GM13977 (cell line): Measurements from ENCODE around the gene RFLNA.

Source experiments
- DNase-seq: peaks from one replicate; pipeline ENCODE4 v3.0.0; 2012; ENCODE audit warnings: low spot score
- CTCF ChIP-seq: IDR thresholded peaks from 2 replicates; pipeline ENCODE4 v1.5.1; 2012; ENCODE audit warnings: mild to moderate bottlenecking, control low read depth; ENCODE audit not compliant: insufficient read depth; ENCODE audit errors: extremely low read depth, missing control alignments
- in situ Hi-C: fragments of 300-500 bp; cut with MboI; formaldehyde crosslinking; loops from one replicate; pipeline ENCODE4 v1.12.0; 2022; ENCODE audit warnings: low sequenced_read_pairs, low pct_unique_long_range_greater_than_20kb, mixed read lengths, inconsistent platforms; ENCODE audit not compliant: unreplicated experiment

RFLNA gene

GRCh38 chr12:124259154-124260066 lies 35.5 kb upstream of the RFLNA start:
- DNase-seq, result no peak
- in situ Hi-C loops, result no loop called here
- TF ChIP-seq CTCF, result no peak

- in situ Hi-C loops, result no loop called here
- DNase-seq, result no peak
- TF ChIP-seq CTCF, result no peak
Observed at GRCh38 chr12:124261885-124262284, 33.0 kb upstream of the RFLNA start.

GRCh38 chr12:124264089-124264795 lies 30.7 kb upstream of the RFLNA start:
- no peak for DNase-seq
- TF ChIP-seq CTCF, result no peak
- in situ Hi-C loops, result no loop called here

GRCh38 chr12:124264879-124265278 lies 30.0 kb upstream of the RFLNA start:
- no peak for DNase-seq
- in situ Hi-C loops, result no loop called here
- TF ChIP-seq CTCF, result no peak

- no peak for TF ChIP-seq CTCF
- in situ Hi-C loops, result no loop called here
- no peak for DNase-seq
Observed at GRCh38 chr12:124267205-124267778, 27.6 kb upstream of the RFLNA start.

GRCh38 chr12:124270671-124271070 lies 24.2 kb upstream of the RFLNA start:
- in situ Hi-C loops, result no loop called here
- DNase-seq, result no peak
- no peak for TF ChIP-seq CTCF
